A673 (cell line): ENCODE measurements around the gene PAF1. TPM values are rescaled to one million over a fixed set of nuclear protein-coding genes. Genes with fewer than 3 reads are reported as not detected.

ENCODE experiments used
- BruUV-seq: library from RNA; stranded (reverse); fragments of 400-500 nt; replicated peaks from 2 replicates; lab custom pipeline; 2021; lab: Mats Ljungman, UMichigan
- CTCF ChIA-PET: fragments of 300-600 bp; sonication (Branson Sonifier 250); formaldehyde crosslinking; loops from one replicate; lab custom pipeline; 2022; ENCODE audit warnings: antibody characterized with exemption; lab: Charles Lee
- POLR2A ChIA-PET: fragments of 300-600 bp; sonication (Branson Sonifier 250); formaldehyde crosslinking; loops from one replicate; lab custom pipeline; 2022; ENCODE audit warnings: antibody characterized with exemption; ENCODE audit not compliant: low non-redundant PET; lab: Charles Lee
- DNase-seq: peaks from one replicate; pipeline ENCODE4 v3.0.0-alpha.2; 2015; ENCODE audit warnings: low spot score
- H3K27ac ChIP-seq: fragments of 200-600 bp; sonication (generic); 2 replicates; pipeline ENCODE4 v1.5.1; 2016; ENCODE audit warnings: mixed run types, low read depth, mild to moderate bottlenecking, mixed read lengths, antibody characterized with exemption, low read length; ENCODE audit not compliant: poor library complexity, severe bottlenecking
- H3K27me3 ChIP-seq: fragments of 200-600 bp; sonication (generic); replicated peaks from 2 replicates; pipeline ENCODE4 v1.6.1; 2017; ENCODE audit warnings: mixed run types, low read depth, mild to moderate bottlenecking, mixed read lengths, antibody characterized with exemption, low read length; ENCODE audit not compliant: insufficient read depth, poor library complexity
- H3K36me3 ChIP-seq: fragments of 200-600 bp; sonication (generic); 2 replicates; pipeline ENCODE4 v1.6.1; 2016; ENCODE audit warnings: mixed run types, mild to moderate bottlenecking, mixed read lengths, antibody characterized with exemption, low read length; ENCODE audit not compliant: insufficient read depth, poor library complexity, severe bottlenecking
- H3K4me1 ChIP-seq: fragments of 200-600 bp; sonication (generic); 2 replicates; pipeline ENCODE4 v1.6.1; 2017; ENCODE audit warnings: mixed run types, mild to moderate bottlenecking, mixed read lengths, antibody characterized with exemption, low read length; ENCODE audit not compliant: insufficient read depth, poor library complexity, severe bottlenecking
- H3K4me3 ChIP-seq: fragments of 200-600 bp; sonication (generic); 2 replicates; pipeline ENCODE4 v1.5.1; 2016; ENCODE audit warnings: low read depth, mixed run types, mild to moderate bottlenecking, mixed read lengths, low read length; ENCODE audit not compliant: poor library complexity, severe bottlenecking
- H3K9me3 ChIP-seq: fragments of 200-600 bp; sonication (generic); 2 replicates; pipeline ENCODE4 v1.6.1; 2016; ENCODE audit warnings: mixed run types, low read depth, mild to moderate bottlenecking, mixed read lengths, antibody characterized with exemption, low read length; ENCODE audit not compliant: poor library complexity, severe bottlenecking
- CTCF ChIP-seq: fragments of 300-800, 200-600 bp; sonication (generic); conservative IDR thresholded peaks from 2 replicates; pipeline ENCODE4 v1.5.1; 2017; ENCODE audit warnings: low read depth, mild to moderate bottlenecking, antibody characterized with exemption, low read length, moderate library complexity, mixed read lengths
- EZH2 ChIP-seq: fragments of 200-600 bp; sonication (generic); IDR thresholded peaks from 2 replicates; pipeline ENCODE4 v1.6.1; 2017; ENCODE audit warnings: borderline replicate concordance, low read depth, mild to moderate bottlenecking, mixed read lengths, antibody characterized with exemption, low read length; ENCODE audit not compliant: poor library complexity, severe bottlenecking
- intact Hi-C: fragments of 100-400 bp; cut with micrococcal nuclease; formaldehyde crosslinking; loops from one replicate; pipeline ENCODE4 v1.10.0; 2022; ENCODE audit not compliant: unreplicated experiment
- total RNA-seq: library from RNA; stranded (reverse); gene quantifications from 2 replicates; pipeline ENCODE4 v1.2.3, GENCODE V29; 2021

PAF1 gene
- total RNA-seq, 1 experiment from 2014 or later: 70.2 TPM

GRCh38 chr19:39382991-39383828 lies 7.7 kb downstream of the PAF1 start:
- Histone ChIP-seq H3K9me3 (no peaks in the 10 kb centered on the region), H3K27ac (no peak overlapping the region), H3K4me3 (no peak overlapping the region), H3K36me3 (peaks cover 82% of the 10 kb centered on the region), H3K27me3 (no peaks in the 10 kb centered on the region), H3K4me1 (no peaks in the 10 kb centered on the region)
- no peak for DNase-seq
- TF ChIP-seq EZH2 (no peak), CTCF (no peak)
- ChIA-PET POLR2A (interaction anchor here (0.8 kb wide), 1 partner anchor 423 kb away, joined by 4 read pairs; no protein-coding TSS in a partner anchor), CTCF (no interaction called here)
- no TSS peak for BruUV-seq
- intact Hi-C loops: no loop called here

GRCh38 chr19:39381910-39382611 lies 8.8 kb downstream of the PAF1 start:
- intact Hi-C loops: no loop called here
- Histone ChIP-seq H3K27me3 (no peaks in the 10 kb centered on the region), H3K9me3 (no peaks in the 10 kb centered on the region), H3K4me3 (no peak overlapping the region), H3K27ac (no peak overlapping the region), H3K36me3 (peaks cover 83% of the 10 kb centered on the region), H3K4me1 (no peaks in the 10 kb centered on the region)
- TF ChIP-seq EZH2: no peak
- TF ChIP-seq CTCF: no peak
- POLR2A ChIA-PET: no interaction called here
- BruUV-seq: no TSS peak
- CTCF ChIA-PET: no interaction called here
- no peak for DNase-seq

- H3K36me3 ChIP-seq: peaks cover 83% of the 10 kb centered on the region
- ChIA-PET CTCF (no interaction called here), POLR2A (no interaction called here)
- no peak overlapping the region for H3K4me3 ChIP-seq
- no peaks in the 10 kb centered on the region for H3K9me3 ChIP-seq
- BruUV-seq: no TSS peak
- TF ChIP-seq CTCF: no peak
- no peak for TF ChIP-seq EZH2
- H3K4me1 ChIP-seq: no peaks in the 10 kb centered on the region
- intact Hi-C loops: no loop called here
- no peak overlapping the region for H3K27ac ChIP-seq
- H3K27me3 ChIP-seq: no peaks in the 10 kb centered on the region
- DNase-seq: no peak
These were observed 10.1 kb downstream of the PAF1 start for GRCh38 chr19:39380521-39381502.
